DOHH2 (cell line): Measurements from ENCODE around the gene AHSG.

ENCODE experiments used
- H3F3A ChIP-seq: fragments of 200-600 bp; sonication (generic), shearing (Covaris generic); 2 replicates; pipeline ENCODE4 v1.6.0; 2016; ENCODE audit warnings: antibody characterized with exemption, mild to moderate bottlenecking; ENCODE audit not compliant: control insufficient read depth, insufficient read depth
- H3K27ac ChIP-seq: fragments of 200-600 bp; sonication (generic); 2 replicates; pipeline ENCODE4 v1.5.1; 2014; ENCODE audit warnings: low read depth, mild to moderate bottlenecking, low read length, moderate library complexity
- H3K27me3 ChIP-seq: fragments of 200-600 bp; sonication (generic); 2 replicates; pipeline ENCODE4 v1.6.1; 2014; ENCODE audit warnings: mild to moderate bottlenecking, low read length, mixed read lengths; ENCODE audit not compliant: control insufficient read depth
- H3K36me3 ChIP-seq: fragments of 200-600 bp; sonication (generic); 2 replicates; pipeline ENCODE4 v1.6.1; 2014; ENCODE audit warnings: mild to moderate bottlenecking, low read length, moderate library complexity, mixed read lengths; ENCODE audit not compliant: control insufficient read depth
- H3K4me1 ChIP-seq: fragments of 200-600 bp; sonication (generic); 2 replicates; pipeline ENCODE4 v1.6.1; 2014; ENCODE audit warnings: mild to moderate bottlenecking, low read length, mixed read lengths; ENCODE audit not compliant: control insufficient read depth
- H3K4me2 ChIP-seq: fragments of 200-600 bp; sonication (generic); 2 replicates; pipeline ENCODE4 v1.6.0; 2014; ENCODE audit warnings: mild to moderate bottlenecking, low read length, moderate library complexity
- H3K4me3 ChIP-seq: fragments of 200-600 bp; sonication (generic); 2 replicates; pipeline ENCODE4 v1.5.1; 2014; ENCODE audit warnings: mild to moderate bottlenecking, low read length, mixed read lengths
- H3K79me2 ChIP-seq: fragments of 200-600 bp; sonication (generic); 2 replicates; pipeline ENCODE4 v1.6.1; 2014; ENCODE audit warnings: mild to moderate bottlenecking, low read length, mixed read lengths; ENCODE audit not compliant: control insufficient read depth
- H3K9me2 ChIP-seq: fragments of 200-600 bp; sonication (generic); replicated peaks from 2 replicates; pipeline ENCODE4 v1.6.1; 2014; ENCODE audit warnings: mild to moderate bottlenecking, low read length, mixed read lengths; ENCODE audit not compliant: control insufficient read depth
- H3K9me3 ChIP-seq: fragments of 200-600 bp; sonication (generic); 2 replicates; pipeline ENCODE4 v1.6.1; 2014; ENCODE audit warnings: antibody characterized with exemption, low read length, mixed read lengths; ENCODE audit not compliant: control insufficient read depth, insufficient read depth
- H4K20me1 ChIP-seq: fragments of 200-600 bp; sonication (generic); 2 replicates; pipeline ENCODE4 v1.6.0; 2014; ENCODE audit warnings: low read depth, mild to moderate bottlenecking, antibody characterized with exemption, low read length, moderate library complexity; ENCODE audit not compliant: control insufficient read depth, insufficient read depth
- CTCF ChIP-seq: fragments of 200-600 bp; sonication (generic); IDR thresholded peaks from one replicate; pipeline ENCODE4 v1.5.1; 2014; ENCODE audit warnings: antibody characterized with exemption, mild to moderate bottlenecking, low read depth, low read length; ENCODE audit not compliant: poor library complexity, severe bottlenecking
- EZH2phosphoT487 ChIP-seq: fragments of 200-600 bp; sonication (generic); IDR thresholded peaks from 2 replicates; pipeline ENCODE4 v1.6.1; 2017; ENCODE audit warnings: borderline replicate concordance, mild to moderate bottlenecking, antibody characterized with exemption, low read length, moderate library complexity, mixed read lengths

The AHSG gene

GRCh38 chr3:186596568-186597287 lies 16.1 kb upstream of the AHSG start:
- Histone ChIP-seq H3K4me1 (no peaks in the 10 kb centered on the region), H3F3A (no peaks in the 10 kb centered on the region), H3K4me3 (no peak overlapping the region), H3K9me3 (no peaks in the 10 kb centered on the region), H3K9me2 (no peaks in the 10 kb centered on the region), H3K27me3 (no peaks in the 10 kb centered on the region), H3K79me2 (no peaks in the 10 kb centered on the region), H4K20me1 (no peaks in the 10 kb centered on the region), H3K4me2 (no peak overlapping the region), H3K36me3 (no peaks in the 10 kb centered on the region), H3K27ac (no peak overlapping the region)
- TF ChIP-seq CTCF (no peak), EZH2phosphoT487 (no peak)

GRCh38 chr3:186598108-186598784 lies 14.6 kb upstream of the AHSG start:
- H3K4me3 ChIP-seq, result no peak overlapping the region
- no peak overlapping the region for H3K4me2 ChIP-seq
- H3K4me1 ChIP-seq, result no peaks in the 10 kb centered on the region
- H3K79me2 ChIP-seq, result no peaks in the 10 kb centered on the region
- H3K27ac ChIP-seq, result no peak overlapping the region
- H3K9me3 ChIP-seq, result no peaks in the 10 kb centered on the region
- TF ChIP-seq CTCF, result no peak
- no peak for TF ChIP-seq EZH2phosphoT487
- no peaks in the 10 kb centered on the region for H3K9me2 ChIP-seq
- no peaks in the 10 kb centered on the region for H3K27me3 ChIP-seq
- H3K36me3 ChIP-seq, result no peaks in the 10 kb centered on the region
- no peaks in the 10 kb centered on the region for H4K20me1 ChIP-seq
- no peaks in the 10 kb centered on the region for H3F3A ChIP-seq

- Histone ChIP-seq H3K79me2 (no peaks in the 10 kb centered on the region), H3K36me3 (no peaks in the 10 kb centered on the region), H3K4me1 (no peaks in the 10 kb centered on the region), H3K27ac (no peak overlapping the region), H3K27me3 (no peaks in the 10 kb centered on the region), H3K4me2 (no peak overlapping the region), H4K20me1 (no peaks in the 10 kb centered on the region), H3K4me3 (no peak overlapping the region), H3K9me3 (no peaks in the 10 kb centered on the region), H3F3A (no peaks in the 10 kb centered on the region), H3K9me2 (no peaks in the 10 kb centered on the region)
- TF ChIP-seq EZH2phosphoT487, result no peak
- no peak for TF ChIP-seq CTCF
Measured at GRCh38 chr3:186598794-186599141, 14.1 kb upstream of the AHSG start.
